ENCODE data around the gene CPED1.

Gene CPED1

GRCh38 chr7:120992965-120993494 lies 4.5 kb downstream of the CPED1 start:
- no peak for TF ChIP-seq CTCF (conservative IDR thresholded peaks at IDR 0.05)

GRCh38 chr7:120993553-120994191 lies 5.2 kb downstream of the CPED1 start:
- H3K27ac ChIP-seq = no peak overlapping the region
- no peak for TF ChIP-seq CTCF (conservative IDR thresholded peaks at IDR 0.05)

More at GRCh38 chr7:120992965-120993494, 4.5 kb downstream of the CPED1 start:
- H3K27ac ChIP-seq = no peak overlapping the region

- no peak overlapping the region for H3K27ac ChIP-seq
- no peak for TF ChIP-seq CTCF (conservative IDR thresholded peaks at IDR 0.05)
Observed at GRCh38 chr7:120994512-120995410, 6.2 kb downstream of the CPED1 start.

GRCh38 chr7:120995654-120996053 lies 7.1 kb downstream of the CPED1 start:
- TF ChIP-seq CTCF (conservative IDR thresholded peaks at IDR 0.05) = no peak
- no peak overlapping the region for H3K27ac ChIP-seq

- TF ChIP-seq CTCF (conservative IDR thresholded peaks at IDR 0.05) = no peak
- peak overlapping the region; percentile 23 for H3K27ac ChIP-seq
Observed at GRCh38 chr7:120996333-120996987, 7.9 kb downstream of the CPED1 start.

- peak overlapping the region; percentile 23 for H3K27ac ChIP-seq
- no peak for TF ChIP-seq CTCF (conservative IDR thresholded peaks at IDR 0.05)
Observed at GRCh38 chr7:120996988-120997345, 8.5 kb downstream of the CPED1 start.
